Activated T-helper 2 cell treated with anti-CD3 and anti-CD28 coated beads, Interferon-gamma antibody, Interleukin-2, Interleukin-4, amounts not matched to agents 10 μg/mL and 5 μg/mL and 100 μg/mL, durations not matched to agents 14 hours and 24 hours and 36 hours (primary cell): ENCODE results near the gene C1QTNF7. TPM values are rescaled to one million over a fixed set of nuclear protein-coding genes. Genes with fewer than 3 reads are reported as not detected.

ENCODE experiments used
- DNase-seq: peaks from one replicate; pipeline ENCODE4 v3.0.0; 2021; ENCODE audit warnings: low spot score
- H3K27ac Mint-ChIP-seq: one replicate; pipeline ENCODE4 v1.8.0; 2021; ENCODE audit warnings: mixed read lengths
- H3K27me3 Mint-ChIP-seq: one replicate; pipeline ENCODE4 v1.8.0; 2021; ENCODE audit warnings: low read depth, mixed read lengths
- H3K36me3 Mint-ChIP-seq: one replicate; pipeline ENCODE4 v1.8.0; 2021; ENCODE audit warnings: low read depth, mixed read lengths
- H3K4me1 Mint-ChIP-seq: one replicate; pipeline ENCODE4 v1.8.0; 2021; ENCODE audit warnings: low read depth, mixed read lengths
- H3K4me3 Mint-ChIP-seq: one replicate; pipeline ENCODE4 v1.8.0; 2021; ENCODE audit warnings: low read depth, mild to moderate bottlenecking, moderate library complexity, mixed read lengths
- H3K9me3 Mint-ChIP-seq: one replicate; pipeline ENCODE4 v1.8.0; 2021; ENCODE audit warnings: mixed read lengths
- intact Hi-C: fragments of 100-400 bp; cut with micrococcal nuclease; formaldehyde crosslinking; loops from one replicate; pipeline ENCODE4 v1.15.1; 2023
- total RNA-seq: library from RNA; stranded (reverse); gene quantifications from 2 replicates; pipeline ENCODE4 v1.2.3, GENCODE V29; 2022

The C1QTNF7 gene
- total RNA-seq, 1 donor from 2014 or later = not detected

DNA sequence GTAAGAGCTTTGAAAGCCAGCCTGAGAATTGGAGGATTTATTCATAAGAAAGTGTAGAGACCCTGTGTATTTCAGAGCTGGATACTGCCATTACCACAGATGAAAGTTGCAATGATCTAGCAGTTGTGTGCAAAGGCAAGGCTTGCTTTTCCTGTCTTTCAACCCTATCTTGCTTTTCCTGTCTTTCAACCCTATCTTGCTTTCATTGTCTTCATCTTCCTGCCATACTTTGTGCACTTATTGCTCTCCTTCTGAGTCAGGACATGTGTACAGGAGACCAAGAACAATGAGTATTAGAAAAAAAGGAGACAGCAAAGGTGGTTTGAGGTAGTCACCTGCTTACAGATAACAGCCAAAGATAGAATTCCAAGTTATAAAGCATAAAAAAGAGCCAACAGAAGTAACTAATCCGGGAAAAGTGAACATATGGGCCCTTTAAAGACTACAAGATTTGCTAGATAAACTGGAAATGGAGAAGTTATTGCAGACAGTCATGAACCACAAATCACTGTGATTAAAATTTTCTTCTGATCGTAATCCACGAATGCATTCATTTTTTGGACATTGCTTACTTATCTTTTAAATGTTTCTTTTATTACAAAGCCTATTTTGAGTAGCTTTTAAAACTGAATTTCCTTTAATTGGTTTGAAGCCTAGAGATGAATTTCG lies 17.2 kb downstream of the C1QTNF7 start:
- intact Hi-C loops = no loop called here
- H3K4me3 Mint-ChIP-seq = no peak overlapping the region
- H3K27me3 Mint-ChIP-seq = peaks cover 1% of the 10 kb centered on the region
- DNase-seq = no peak
- no peak overlapping the region for H3K27ac Mint-ChIP-seq
- no peaks in the 10 kb centered on the region for H3K36me3 Mint-ChIP-seq
- H3K4me1 Mint-ChIP-seq = peaks cover 10% of the 10 kb centered on the region
- H3K9me3 Mint-ChIP-seq = peaks cover 4% of the 10 kb centered on the region

GRCh38 chr4:15451181-15451865 lies 23.5 kb downstream of the C1QTNF7 start:
- Mint-ChIP-seq H3K36me3 (no peaks in the 10 kb centered on the region), H3K4me3 (no peak overlapping the region), H3K27ac (no peak overlapping the region), H3K27me3 (peaks cover 4% of the 10 kb centered on the region), H3K9me3 (no peaks in the 10 kb centered on the region), H3K4me1 (no peaks in the 10 kb centered on the region)
- no peak for DNase-seq
- intact Hi-C loops = no loop called here

DNA sequence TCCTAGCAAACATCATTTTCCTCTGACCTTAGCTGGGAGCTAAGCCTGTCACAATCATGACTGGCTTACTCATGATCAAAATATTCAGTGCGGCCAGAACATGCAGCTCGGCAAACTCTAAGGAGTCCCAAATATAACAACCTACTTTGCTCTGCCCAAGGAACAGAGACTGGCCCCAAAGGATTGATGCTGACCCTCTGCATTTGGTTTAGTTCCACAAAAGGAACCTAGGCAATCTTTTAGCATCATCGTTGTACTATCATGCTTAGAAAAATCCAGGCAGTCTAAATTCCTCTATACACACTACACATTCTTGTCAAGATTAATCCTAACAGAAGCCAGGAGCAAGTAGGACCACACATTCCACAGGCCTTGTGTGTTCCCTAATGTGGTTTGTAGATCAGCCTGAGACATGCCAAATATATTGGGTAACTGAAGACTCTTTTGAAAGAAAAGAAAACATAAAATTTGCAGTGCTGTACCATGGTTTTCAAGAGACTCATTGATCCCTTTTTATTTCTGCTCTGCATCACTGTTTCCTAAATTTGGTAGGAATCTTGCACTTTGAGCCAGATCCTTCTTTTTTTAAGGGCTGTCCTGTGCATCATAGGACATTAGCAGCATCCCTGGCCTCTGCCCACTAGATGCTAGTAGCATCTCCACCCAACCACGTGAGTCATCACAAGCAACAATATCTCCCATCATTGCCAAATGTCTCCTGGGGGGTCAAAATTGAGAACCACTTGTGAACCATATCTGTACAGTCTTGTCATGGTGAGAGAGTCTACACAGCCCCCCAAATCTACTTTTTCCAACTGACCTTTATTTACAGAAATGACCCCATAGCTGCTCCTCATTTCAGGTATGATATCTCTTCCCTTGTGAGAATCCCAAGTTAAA lies 24.3 kb downstream of the C1QTNF7 start:
- Mint-ChIP-seq H3K27me3 (peaks cover 4% of the 10 kb centered on the region), H3K36me3 (no peaks in the 10 kb centered on the region), H3K4me1 (no peaks in the 10 kb centered on the region), H3K9me3 (no peaks in the 10 kb centered on the region), H3K27ac (no peak overlapping the region), H3K4me3 (no peak overlapping the region)
- intact Hi-C loops = no loop called here
- DNase-seq = no peak

DNA sequence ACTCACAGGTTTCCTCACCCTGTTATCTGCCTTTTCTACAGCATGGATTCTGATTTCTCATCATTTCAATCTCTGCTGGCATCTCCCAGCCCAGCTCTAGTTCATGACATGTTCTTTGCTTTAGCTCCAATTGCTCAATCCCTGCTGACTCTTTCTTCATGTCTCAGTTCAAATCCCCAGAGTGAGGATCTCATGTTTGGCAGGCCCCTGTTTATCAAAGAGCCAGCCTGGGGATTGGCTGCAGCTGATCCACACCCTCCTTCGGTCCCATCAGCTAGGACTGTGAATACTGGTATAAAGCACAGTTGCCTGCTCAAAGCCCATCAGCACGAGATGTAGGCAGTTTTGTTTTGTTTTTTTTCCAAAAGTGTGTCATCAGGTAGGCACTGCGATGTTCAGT lies 27.5 kb downstream of the C1QTNF7 start:
- H3K27ac Mint-ChIP-seq = no peak overlapping the region
- H3K27me3 Mint-ChIP-seq = peaks cover 14% of the 10 kb centered on the region
- H3K9me3 Mint-ChIP-seq = no peaks in the 10 kb centered on the region
- no peak overlapping the region for H3K4me3 Mint-ChIP-seq
- H3K4me1 Mint-ChIP-seq = no peaks in the 10 kb centered on the region
- H3K36me3 Mint-ChIP-seq = no peaks in the 10 kb centered on the region
- intact Hi-C loops = no loop called here
- no peak for DNase-seq

- intact Hi-C loops = loop anchor here (1.0 to 2.0 kb wide), 3 partner anchors 61 to 226 kb away; no protein-coding TSS in a partner anchor
- no peak for DNase-seq
- Mint-ChIP-seq H3K27ac (no peak overlapping the region), H3K4me3 (no peak overlapping the region), H3K9me3 (no peaks in the 10 kb centered on the region), H3K36me3 (no peaks in the 10 kb centered on the region), H3K27me3 (peaks cover 25% of the 10 kb centered on the region), H3K4me1 (no peaks in the 10 kb centered on the region)
Observed at GRCh38 chr4:15457406-15458201, 29.8 kb downstream of the C1QTNF7 start.

GRCh38 chr4:15458616-15459015 lies 30.8 kb downstream of the C1QTNF7 start:
- H3K4me3 Mint-ChIP-seq = no peak overlapping the region
- DNase-seq = no peak
- H3K4me1 Mint-ChIP-seq = no peaks in the 10 kb centered on the region
- intact Hi-C loops = no loop called here
- no peak overlapping the region for H3K27ac Mint-ChIP-seq
- H3K9me3 Mint-ChIP-seq = no peaks in the 10 kb centered on the region
- no peaks in the 10 kb centered on the region for H3K36me3 Mint-ChIP-seq
- H3K27me3 Mint-ChIP-seq = peaks cover 25% of the 10 kb centered on the region

GRCh38 chr4:15459706-15460105 lies 31.9 kb downstream of the C1QTNF7 start:
- no peak for DNase-seq
- intact Hi-C loops = no loop called here
- H3K4me1 Mint-ChIP-seq = no peaks in the 10 kb centered on the region
- no peak overlapping the region for H3K4me3 Mint-ChIP-seq
- H3K27ac Mint-ChIP-seq = no peak overlapping the region
- H3K27me3 Mint-ChIP-seq = peaks cover 25% of the 10 kb centered on the region
- no peaks in the 10 kb centered on the region for H3K36me3 Mint-ChIP-seq
- no peaks in the 10 kb centered on the region for H3K9me3 Mint-ChIP-seq

- Mint-ChIP-seq H3K27ac (no peak overlapping the region), H3K36me3 (no peaks in the 10 kb centered on the region), H3K4me3 (no peak overlapping the region), H3K9me3 (no peaks in the 10 kb centered on the region), H3K27me3 (peaks cover 29% of the 10 kb centered on the region), H3K4me1 (peaks cover 6% of the 10 kb centered on the region)
- intact Hi-C loops = no loop called here
- no peak for DNase-seq
Observed at GRCh38 chr4:15466596-15466995, 38.8 kb downstream of the C1QTNF7 start.

GRCh38 chr4:15469402-15470127 lies 41.7 kb downstream of the C1QTNF7 start, which contains the start of gene CC2D2A:
Gene CC2D2A, plus strand, starts transcription at chr4:15469882. Its CDS starts 6,051 bp downstream, at chr4:15475933.
- Mint-ChIP-seq H3K27me3 (peaks cover 25% of the 10 kb centered on the region), H3K4me3 (no peak within 1 kb of the TSS), H3K4me1 (peaks cover 6% of the 10 kb centered on the region), H3K9me3 (no peaks in the 10 kb centered on the region), H3K36me3 (no peaks in the 10 kb centered on the region), H3K27ac (no peak within 1 kb of the TSS)
- DNase-seq = no peak
- intact Hi-C loops = loop anchor here (10.0 kb wide), 1 partner anchor 535 kb away; no protein-coding TSS in a partner anchor

DNA sequence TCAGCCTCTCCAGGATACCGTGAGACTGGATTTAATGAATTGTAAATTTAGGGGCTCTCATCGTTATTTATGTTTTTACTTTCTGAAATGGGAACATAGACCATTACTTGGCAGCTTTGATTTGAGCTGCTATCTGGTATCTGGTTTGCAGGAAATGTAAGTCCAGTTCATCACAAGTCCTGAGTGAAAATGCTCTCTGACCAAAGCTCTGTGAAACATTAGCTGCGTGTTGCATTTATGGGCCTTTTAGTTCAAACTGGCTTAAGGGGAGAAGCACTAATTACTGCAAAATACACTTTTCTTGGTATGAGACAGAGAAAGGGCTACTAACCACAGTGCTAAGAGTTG lies 42.3 kb downstream of the C1QTNF7 start:
- peaks cover 23% of the 10 kb centered on the region for H3K27me3 Mint-ChIP-seq
- H3K36me3 Mint-ChIP-seq = no peaks in the 10 kb centered on the region
- intact Hi-C loops = loop anchor here (10.0 kb wide), 1 partner anchor 535 kb away; no protein-coding TSS in a partner anchor
- H3K4me1 Mint-ChIP-seq = peaks cover 6% of the 10 kb centered on the region
- H3K4me3 Mint-ChIP-seq = no peak overlapping the region
- no peak overlapping the region for H3K27ac Mint-ChIP-seq
- H3K9me3 Mint-ChIP-seq = no peaks in the 10 kb centered on the region
- no peak for DNase-seq

- H3K4me3 Mint-ChIP-seq = no peak overlapping the region
- no peak for DNase-seq
- no peak overlapping the region for H3K27ac Mint-ChIP-seq
- peaks cover 2% of the 10 kb centered on the region for H3K27me3 Mint-ChIP-seq
- H3K9me3 Mint-ChIP-seq = no peaks in the 10 kb centered on the region
- intact Hi-C loops = loop anchor here (5.0 to 10.0 kb wide), 2 partner anchors 331 to 528 kb away; no protein-coding TSS in a partner anchor
- no peaks in the 10 kb centered on the region for H3K36me3 Mint-ChIP-seq
- H3K4me1 Mint-ChIP-seq = no peaks in the 10 kb centered on the region
Observed at GRCh38 chr4:15476396-15476795, 48.6 kb downstream of the C1QTNF7 start.
